OCI-LY1 (cell line): ENCODE measurements around the gene CARD19.

Experiments used
- H2AFZ ChIP-seq: fragments of 200-600 bp; sonication (generic), shearing (Covaris generic); 2 replicates; pipeline ENCODE4 v1.6.0; 2014; ENCODE audit warnings: antibody characterized with exemption, mild to moderate bottlenecking, low read length
- H3F3A ChIP-seq: fragments of 200-600 bp; sonication (generic), shearing (Covaris generic); 2 replicates; pipeline ENCODE4 v1.6.0; 2014; ENCODE audit warnings: mild to moderate bottlenecking, antibody characterized with exemption, low read length, moderate library complexity; ENCODE audit not compliant: insufficient read depth
- H3K27ac ChIP-seq: fragments of 200-600 bp; sonication (generic); 2 replicates; pipeline ENCODE4 v1.5.1; 2014; ENCODE audit warnings: low read length, mixed run types, mild to moderate bottlenecking, low read depth; ENCODE audit not compliant: poor library complexity, severe bottlenecking
- H3K27me3 ChIP-seq: fragments of 200-600 bp; sonication (generic); 2 replicates; pipeline ENCODE4 v1.6.0; 2014; ENCODE audit warnings: antibody characterized with exemption, mild to moderate bottlenecking, low read length, moderate library complexity; ENCODE audit not compliant: insufficient read depth
- H3K36me3 ChIP-seq: fragments of 200-600 bp; sonication (generic); 2 replicates; pipeline ENCODE4 v1.6.1; 2014; ENCODE audit warnings: mild to moderate bottlenecking, antibody characterized with exemption, low read length, moderate library complexity, mixed read lengths; ENCODE audit not compliant: insufficient read depth
- H3K4me1 ChIP-seq: fragments of 200-600 bp; sonication (generic); 2 replicates; pipeline ENCODE4 v1.5.1; 2014; ENCODE audit warnings: mild to moderate bottlenecking, low read length, moderate library complexity; ENCODE audit not compliant: insufficient read depth, severe bottlenecking
- H3K4me2 ChIP-seq: fragments of 200-600 bp; sonication (generic), shearing (Covaris generic); 2 replicates; pipeline ENCODE4 v1.6.1; 2014; ENCODE audit warnings: low read length
- H3K4me3 ChIP-seq: fragments of 200-600 bp; sonication (generic); 2 replicates; pipeline ENCODE4 v1.5.1; 2014; ENCODE audit warnings: low read length, low read depth, mild to moderate bottlenecking, mixed read lengths; ENCODE audit not compliant: poor library complexity, severe bottlenecking
- H3K79me2 ChIP-seq: fragments of 200-600 bp; shearing (Covaris generic); 2 replicates; pipeline ENCODE4 v1.6.1; 2016; ENCODE audit warnings: mixed run types, low read length, mixed read lengths; ENCODE audit not compliant: insufficient read depth
- H3K9ac ChIP-seq: fragments of 200-600 bp; sonication (generic), shearing (Covaris generic); 2 replicates; pipeline ENCODE4 v1.6.1; 2014; ENCODE audit warnings: mild to moderate bottlenecking, low read length, mixed read lengths
- H3K9me2 ChIP-seq: fragments of 200-600 bp; sonication (generic), shearing (Covaris generic); 2 replicates; pipeline ENCODE4 v1.6.1; 2014; ENCODE audit warnings: low read depth, mild to moderate bottlenecking, low read length, mixed read lengths
- H3K9me3 ChIP-seq: fragments of 200-600 bp; shearing (Covaris generic); 2 replicates; pipeline ENCODE4 v1.6.1; 2014; ENCODE audit warnings: low read length, mixed read lengths
- H4K20me1 ChIP-seq: fragments of 200-600 bp; sonication (generic), shearing (Covaris generic); 2 replicates; pipeline ENCODE4 v1.6.0; 2016; ENCODE audit warnings: mild to moderate bottlenecking, low read length; ENCODE audit not compliant: insufficient read depth
- CTCF ChIP-seq: fragments of 200-600 bp; sonication (generic), shearing (Covaris generic); IDR thresholded peaks from 2 replicates; pipeline ENCODE4 v1.5.1; 2017; ENCODE audit warnings: mild to moderate bottlenecking, antibody characterized with exemption, low read length, moderate library complexity, mixed read lengths
- EZH2 ChIP-seq: fragments of 200-600 bp; sonication (generic), shearing (Covaris generic); IDR thresholded peaks from 2 replicates; pipeline ENCODE4 v1.8.0; 2017; ENCODE audit warnings: borderline replicate concordance, mixed run types, mild to moderate bottlenecking, antibody characterized with exemption, low read length, moderate library complexity, mixed read lengths

CARD19 gene

GRCh38 chr9:93061791-93062763 lies 33.9 kb upstream of the CARD19 start:
- H3K79me2 ChIP-seq = peaks cover 2% of the 10 kb centered on the region; the same call in 1 of the 2 replicates
- H3F3A ChIP-seq = 0 out of 2 replicates have a peak, but pooled peaks cover 4% of the 10 kb centered on the region
- no peak for TF ChIP-seq EZH2
- peak; percentile 13; the same call in 1 of the 2 replicates for TF ChIP-seq CTCF
- H3K27ac ChIP-seq = peak overlapping the region; percentile 99
- peaks cover 25% of the 10 kb centered on the region for H3K36me3 ChIP-seq
- H3K9me3 ChIP-seq = no peaks in the 10 kb centered on the region
- peak overlapping the region; percentile 86 for H3K4me2 ChIP-seq
- H3K4me1 ChIP-seq = peaks cover 68% of the 10 kb centered on the region
- H2AFZ ChIP-seq = no peak overlapping the region
- peak overlapping the region; percentile 67 for H3K4me3 ChIP-seq
- H4K20me1 ChIP-seq = no peaks in the 10 kb centered on the region
- H3K9me2 ChIP-seq = no peaks in the 10 kb centered on the region
- no peaks in the 10 kb centered on the region for H3K27me3 ChIP-seq
- H3K9ac ChIP-seq = peak overlapping the region; percentile 86

- Histone ChIP-seq H3K79me2 (peaks cover 19% of the 10 kb centered on the region), H3K9me3 (no peaks in the 10 kb centered on the region), H3K27me3 (no peaks in the 10 kb centered on the region), H3K9ac (peak overlapping the region; percentile 69), H3K4me2 (peak overlapping the region; percentile 86), H3K27ac (peak overlapping the region; percentile 99), H4K20me1 (no peaks in the 10 kb centered on the region), H3F3A (0 out of 2 replicates have a peak, but pooled peaks cover 4% of the 10 kb centered on the region), H3K4me1 (peaks cover 59% of the 10 kb centered on the region), H3K4me3 (peak overlapping the region; percentile 67), H3K9me2 (no peaks in the 10 kb centered on the region), H3K36me3 (peaks cover 49% of the 10 kb centered on the region), H2AFZ (no peak overlapping the region)
- no peak for TF ChIP-seq EZH2
- TF ChIP-seq CTCF = no peak
Measured at GRCh38 chr9:93064392-93065134, 31.5 kb upstream of the CARD19 start.

GRCh38 chr9:93065135-93065720 lies 30.8 kb upstream of the CARD19 start:
- Histone ChIP-seq H2AFZ (no peak overlapping the region), H3K27ac (peak overlapping the region; percentile 99), H3F3A (0 out of 2 replicates have a peak, but pooled peaks cover 4% of the 10 kb centered on the region), H3K4me3 (peak overlapping the region; percentile 67), H3K9me3 (no peaks in the 10 kb centered on the region), H3K9me2 (no peaks in the 10 kb centered on the region), H4K20me1 (no peaks in the 10 kb centered on the region), H3K36me3 (peaks cover 56% of the 10 kb centered on the region), H3K4me2 (peak overlapping the region; percentile 86), H3K4me1 (peaks cover 52% of the 10 kb centered on the region), H3K9ac (peak overlapping the region; percentile 61; the same call in 1 of the 2 replicates), H3K79me2 (peaks cover 19% of the 10 kb centered on the region), H3K27me3 (no peaks in the 10 kb centered on the region)
- TF ChIP-seq EZH2 (no peak), CTCF (no peak)
